ENCODE results near the gene CD200. TPM values are rescaled to one million over a fixed set of nuclear protein-coding genes. Genes with fewer than 3 reads are reported as not detected.

The CD200 gene
- total RNA-seq, 6 experiments from 2014 or later = 0.25 to 0.40 TPM; not detected in 4

- intact Hi-C loops (cut with DNase I) = no loop called here
- Histone ChIP-seq H3K27ac (no peak overlapping the region), H3K4me3 (no peak overlapping the region), H3K27me3 (no peaks in the 10 kb centered on the region), H3K9me3 (no peaks in the 10 kb centered on the region), H3K4me1 (peaks cover 0 to 4% (median 0%) of the 10 kb centered on the region in 4 donors), H3K36me3 (no peaks in the 10 kb centered on the region)
- DNase-seq = no peak
- no peak for ATAC-seq
- TF ChIP-seq CTCF (IDR thresholded peaks at IDR 0.05) (no peak), POLR2A (IDR thresholded peaks at IDR 0.05) (no peak)
- WGBS (ENCODE audit: insufficient coverage, low coverage, low lambda C conversion rate, missing lambda C conversion rate) = 31% methylated on average over 5 of the region's 6 CpGs
Observed at GRCh38 chr3:112334691-112335433, 1.9 kb downstream of the CD200 start.

- DNase-seq (no peak), ATAC-seq (no peak)
- H3K4me1 ChIP-seq = peaks cover 0 to 4% (median 0%) of the 10 kb centered on the region in 4 donors
- H3K27me3 ChIP-seq = no peaks in the 10 kb centered on the region
- H3K36me3 ChIP-seq = no peaks in the 10 kb centered on the region
- WGBS (ENCODE audit: insufficient coverage, low coverage, low lambda C conversion rate, missing lambda C conversion rate) = 63% methylated on average over 2 of the region's 2 CpGs
- H3K9me3 ChIP-seq = no peaks in the 10 kb centered on the region
- intact Hi-C loops (cut with DNase I) = no loop called here
- no peak overlapping the region for H3K4me3 ChIP-seq
- TF ChIP-seq POLR2A (IDR thresholded peaks at IDR 0.05) (no peak), CTCF (IDR thresholded peaks at IDR 0.05) (no peak)
- H3K27ac ChIP-seq = no peak overlapping the region
Observed at GRCh38 chr3:112335434-112335781, 2.5 kb downstream of the CD200 start.

GRCh38 chr3:112338021-112338726, 5.2 kb downstream of the CD200 start:
- 67% methylated on average over 6 of the region's 6 CpGs for WGBS (ENCODE audit: insufficient coverage, low coverage, low lambda C conversion rate, missing lambda C conversion rate)
- Histone ChIP-seq H3K36me3 (no peaks in the 10 kb centered on the region), H3K4me3 (no peak overlapping the region), H3K4me1 (no peaks in the 10 kb centered on the region), H3K27ac (no peak overlapping the region), H3K9me3 (no peaks in the 10 kb centered on the region), H3K27me3 (no peaks in the 10 kb centered on the region)
- no peak for DNase-seq
- TF ChIP-seq CTCF (IDR thresholded peaks at IDR 0.05) (no peak), POLR2A (IDR thresholded peaks at IDR 0.05) (no peak)
- intact Hi-C loops (cut with DNase I) = no loop called here
- ATAC-seq = no peak

GRCh38 chr3:112338727-112339056, 5.7 kb downstream of the CD200 start:
- Histone ChIP-seq H3K9me3 (no peaks in the 10 kb centered on the region), H3K36me3 (no peaks in the 10 kb centered on the region), H3K4me1 (no peaks in the 10 kb centered on the region), H3K4me3 (no peak overlapping the region), H3K27ac (no peak overlapping the region), H3K27me3 (no peaks in the 10 kb centered on the region)
- DNase-seq (no peak), ATAC-seq (no peak)
- 74% methylated on average over 2 of the region's 2 CpGs for WGBS (ENCODE audit: insufficient coverage, low coverage, low lambda C conversion rate, missing lambda C conversion rate)
- TF ChIP-seq CTCF (IDR thresholded peaks at IDR 0.05) = no peak
- TF ChIP-seq POLR2A (IDR thresholded peaks at IDR 0.05) = no peak
- intact Hi-C loops (cut with DNase I) = no loop called here

Measured in right lobe of liver (tissue), 6 donors.